Progenitor cell of endocrine pancreas (in vitro differentiated cells): ENCODE measurements around the gene CPT1A. TPM values are rescaled to one million over a fixed set of nuclear protein-coding genes. Genes with fewer than 3 reads are reported as not detected.

Experiments used
- DNase-seq: peaks from one replicate; pipeline ENCODE4 v3.0.0; 2021; ENCODE audit warnings: low spot score; ENCODE audit not compliant: unreplicated experiment
- H3K27ac Mint-ChIP-seq: 2 replicates; pipeline ENCODE4 v1.8.0; 2021; ENCODE audit warnings: mild to moderate bottlenecking, moderate library complexity, mixed read lengths
- H3K27me3 Mint-ChIP-seq: 2 replicates; pipeline ENCODE4 v1.8.0; 2021; ENCODE audit warnings: mixed read lengths
- H3K36me3 Mint-ChIP-seq: 2 replicates; pipeline ENCODE4 v1.8.0; 2022; ENCODE audit warnings: mixed read lengths; ENCODE audit not compliant: insufficient read depth
- H3K4me1 Mint-ChIP-seq: 2 replicates; pipeline ENCODE4 v1.8.0; 2021; ENCODE audit warnings: low read depth, mixed read lengths
- H3K4me3 Mint-ChIP-seq: 2 replicates; pipeline ENCODE4 v1.8.0; 2021; ENCODE audit warnings: low read depth, mild to moderate bottlenecking, moderate library complexity, mixed read lengths
- H3K9me3 Mint-ChIP-seq: 2 replicates; pipeline ENCODE4 v1.8.0; 2021; ENCODE audit warnings: low read depth, mixed read lengths
- CTCF ChIP-seq: fragments of 200-600 bp; sonication (generic); IDR thresholded peaks from one replicate; pipeline ENCODE4 v1.5.0; 2021; ENCODE audit warnings: antibody characterized with exemption, mild to moderate bottlenecking; ENCODE audit not compliant: unreplicated experiment
- total RNA-seq: library from RNA; stranded (reverse); gene quantifications from 2 replicates; pipeline ENCODE4 v1.2.1, GENCODE V29; 2021

Gene CPT1A
- total RNA-seq, 1 donor from 2014 or later = 5.7 TPM

DNA sequence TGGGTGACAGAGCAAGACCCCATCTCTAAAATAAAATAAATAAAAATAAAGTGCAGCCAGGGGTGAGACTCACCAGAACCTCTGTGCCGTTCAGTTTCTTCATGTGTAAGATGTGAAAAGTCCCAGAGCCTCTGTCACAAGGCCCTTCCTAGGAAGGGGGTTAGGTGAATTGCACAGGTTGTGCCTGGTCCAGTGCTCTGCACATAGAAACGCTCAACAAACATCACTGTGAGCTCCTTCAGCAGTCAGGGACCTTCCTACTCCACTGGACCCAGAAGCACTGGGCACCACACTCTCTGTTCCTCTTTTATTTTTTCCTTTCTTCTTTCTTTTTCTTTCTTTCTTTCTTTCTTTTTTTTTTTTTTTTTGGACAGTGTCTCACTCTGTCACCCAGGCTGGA is 39.6 kb upstream of the CPT1A start:
- no peaks in the 10 kb centered on the region for H3K9me3 Mint-ChIP-seq
- H3K4me1 Mint-ChIP-seq = no peaks in the 10 kb centered on the region
- no peak overlapping the region for H3K4me3 Mint-ChIP-seq
- DNase-seq = no peak
- H3K27me3 Mint-ChIP-seq = no peaks in the 10 kb centered on the region
- no peak for TF ChIP-seq CTCF
- H3K36me3 Mint-ChIP-seq = peaks cover 2% of the 10 kb centered on the region
- H3K27ac Mint-ChIP-seq = no peak overlapping the region

- H3K27me3 Mint-ChIP-seq = no peaks in the 10 kb centered on the region
- peaks cover 2% of the 10 kb centered on the region for H3K36me3 Mint-ChIP-seq
- TF ChIP-seq CTCF = no peak
- no peaks in the 10 kb centered on the region for H3K4me1 Mint-ChIP-seq
- no peaks in the 10 kb centered on the region for H3K9me3 Mint-ChIP-seq
- no peak overlapping the region for H3K27ac Mint-ChIP-seq
- H3K4me3 Mint-ChIP-seq = no peak overlapping the region
- no peak for DNase-seq
Observed at GRCh38 chr11:68880851-68881250, 39.1 kb upstream of the CPT1A start.

GRCh38 chr11:68878022-68878421 is 36.3 kb upstream of the CPT1A start:
- Mint-ChIP-seq H3K9me3 (no peaks in the 10 kb centered on the region), H3K4me3 (no peak overlapping the region), H3K27me3 (no peaks in the 10 kb centered on the region), H3K36me3 (peaks cover 2% of the 10 kb centered on the region), H3K4me1 (peaks cover 10% of the 10 kb centered on the region), H3K27ac (no peak overlapping the region)
- no peak for DNase-seq
- TF ChIP-seq CTCF = no peak

- H3K27ac Mint-ChIP-seq = no peak overlapping the region
- no peaks in the 10 kb centered on the region for H3K9me3 Mint-ChIP-seq
- no peak overlapping the region for H3K4me3 Mint-ChIP-seq
- no peak for TF ChIP-seq CTCF
- no peak for DNase-seq
- H3K36me3 Mint-ChIP-seq = no peaks in the 10 kb centered on the region
- peaks cover 18% of the 10 kb centered on the region for H3K27me3 Mint-ChIP-seq
- peaks cover 34% of the 10 kb centered on the region for H3K4me1 Mint-ChIP-seq
Observed at GRCh38 chr11:68872216-68873003, 30.7 kb upstream of the CPT1A start.

DNA sequence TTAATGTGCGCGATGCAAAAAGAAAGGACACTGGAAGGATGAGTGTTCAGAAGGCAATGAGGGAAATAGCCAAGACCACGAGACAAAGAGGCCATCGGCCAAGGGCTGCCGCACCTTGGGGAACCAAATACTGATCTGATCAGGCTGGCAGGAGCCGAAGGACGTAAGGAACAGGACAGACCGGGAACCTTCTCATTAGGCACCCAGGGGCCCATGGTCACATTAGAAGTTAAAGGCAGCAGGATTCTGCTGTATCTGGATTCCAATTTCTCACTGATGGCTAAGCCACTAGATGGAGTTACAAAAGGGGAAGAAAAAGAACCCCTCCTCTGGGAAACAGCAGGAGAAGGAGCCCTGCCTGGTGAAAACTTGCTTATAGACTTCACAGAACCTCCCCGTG is 28.8 kb upstream of the CPT1A start:
- Mint-ChIP-seq H3K36me3 (no peaks in the 10 kb centered on the region), H3K4me1 (peaks cover 34% of the 10 kb centered on the region), H3K27ac (no peak overlapping the region), H3K27me3 (peaks cover 18% of the 10 kb centered on the region), H3K4me3 (peak overlapping the region; percentile 63), H3K9me3 (no peaks in the 10 kb centered on the region)
- no peak for TF ChIP-seq CTCF
- DNase-seq = no peak
